ENCODE results near the gene PTPN18.

GRCh38 chr2:130387804-130388203 is 31.9 kb downstream of the PTPN18 start:
- TF ChIP-seq CTCF (IDR thresholded peaks at IDR 0.05) = no peak
- no peak for TF ChIP-seq POLR2A (IDR thresholded peaks at IDR 0.05)
